ENCODE data around the gene PIM1. TPM values are rescaled to one million over a fixed set of nuclear protein-coding genes. Genes with fewer than 3 reads are reported as not detected.

PIM1 gene
- total and polyA plus RNA-seq, 9 of the 15 experiments (the other 6 are each of a cell fraction or from before 2014, with no cell fraction given): 19.0 to 789 (median 212) TPM

DNA sequence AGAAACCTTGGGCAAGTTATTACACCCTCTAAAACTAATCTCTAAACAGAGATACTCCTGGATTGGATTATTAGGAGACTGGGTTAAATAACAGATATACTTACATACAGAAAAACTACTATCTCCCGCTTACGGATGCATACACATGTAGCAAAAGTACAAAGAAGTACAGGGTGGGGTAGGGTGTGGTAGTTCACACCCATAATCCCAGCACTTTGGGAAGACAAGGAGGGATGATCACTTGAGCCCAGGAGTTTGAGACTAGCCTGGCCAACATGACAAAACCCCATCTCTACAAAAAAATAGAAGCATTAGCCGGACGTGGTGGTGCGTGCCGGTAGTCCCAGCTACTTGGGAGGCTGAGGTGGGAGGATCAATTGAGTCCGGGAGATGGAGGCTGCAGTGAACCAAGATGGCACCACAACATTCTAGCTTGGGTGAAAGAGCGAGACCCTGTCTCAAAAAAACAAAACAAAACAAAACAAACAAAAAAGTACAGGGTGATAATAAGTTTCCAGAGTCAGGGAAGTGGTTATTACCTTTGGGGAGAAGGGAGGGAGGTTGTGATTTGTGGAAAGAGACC is 8.1 kb downstream of the PIM1 start:
- FAIRE-seq (no peak), DNase-seq (ENCODE audit: extremely low read depth in 1 of 4, low spot score in 3 of 4) (peak in 1 of 4 experiments; percentile 61), ATAC-seq (no peak)
- H3K9me1 ChIP-seq (ENCODE audit: control insufficient read depth, insufficient read depth, low read length): no peaks in the 10 kb centered on the region
- no peak overlapping the region for H3K4me3 ChIP-seq
- peaks cover 42% of the 10 kb centered on the region for H3K36me3 ChIP-seq (ENCODE audit: control insufficient read depth, insufficient read depth, low read length)
- H3K4me2 ChIP-seq (ENCODE audit: insufficient read depth, low read length): peak overlapping the region; percentile 87; the same call in 1 of the 2 replicates
- intact Hi-C loops (cut with micrococcal nuclease) (loop anchor here (1.0 to 2.0 kb wide), 4 partner anchors 30 to 149 kb away; no protein-coding TSS in a partner anchor), in situ Hi-C loops (cut with MboI) (loop anchor here (10.0 kb wide), 1 partner anchor 153 kb away; no protein-coding TSS in a partner anchor)
- peaks cover 53% of the 10 kb centered on the region for H3K79me2 ChIP-seq (ENCODE audit: control insufficient read depth, insufficient read depth, low read length)
- 0 out of 2 replicates have a peak, but pooled peaks cover 2% of the 10 kb centered on the region for H4K20me1 ChIP-seq (replicated peaks; ENCODE audit: control insufficient read depth, insufficient read depth, low read length)
- no peaks in the 10 kb centered on the region for H3K27me3 ChIP-seq (ENCODE audit: control insufficient read depth in 2 of 2, insufficient read depth in 2 of 2, low read length in 2 of 2)
- CTCF ChIA-PET (ENCODE audit: low intra/inter-chr PET ratio): interaction anchor here (0.6 to 1.1 kb wide), 2 partner anchors 30 to 312 kb away, joined by 3 to 4 read pairs; no protein-coding TSS in a partner anchor
- BruUV-seq (replicated peaks): no TSS peak
- H2AFZ ChIP-seq (ENCODE audit: low read depth, low read length): no peak overlapping the region
- H3K9ac ChIP-seq (ENCODE audit: insufficient read depth in 1 of 2, low read depth in 2 of 2, low read length in 2 of 2): peak overlapping the region in 1 of 2 experiments; percentile 87; a peak in 1 of 4 replicates
- peak overlapping the region; percentile 82 for H3K27ac ChIP-seq (ENCODE audit: extremely low read depth, low read depth, low read length)
- 61% methylated on average over 8 of the region's 8 CpGs for WGBS (ENCODE audit: insufficient coverage, low coverage, missing lambda C conversion rate)
- peaks cover 39 to 59% of the 10 kb centered on the region in 2 experiments for H3K4me1 ChIP-seq (replicated peaks in 1 of 2; ENCODE audit: control insufficient read depth in 2 of 2, insufficient read depth in 2 of 2, low read length in 2 of 2)
- no peaks in the 10 kb centered on the region; the same call in 1 of the 2 replicates for H3K9me3 ChIP-seq (replicated peaks; ENCODE audit: control insufficient read depth, insufficient read depth, low read depth, low read length)
- POLR2A ChIA-PET: interaction anchor here (0.7 to 9.3 kb wide), 11 partner anchors 9 to 518 kb away, joined by 3 to 128 read pairs (median 4); no protein-coding TSS in a partner anchor
- no peak for TF ChIP-seq HNRNPL (IDR thresholded peaks at IDR 0.05; ENCODE audit: low read depth, low read length)
- TF ChIP-seq, protein P1, sequence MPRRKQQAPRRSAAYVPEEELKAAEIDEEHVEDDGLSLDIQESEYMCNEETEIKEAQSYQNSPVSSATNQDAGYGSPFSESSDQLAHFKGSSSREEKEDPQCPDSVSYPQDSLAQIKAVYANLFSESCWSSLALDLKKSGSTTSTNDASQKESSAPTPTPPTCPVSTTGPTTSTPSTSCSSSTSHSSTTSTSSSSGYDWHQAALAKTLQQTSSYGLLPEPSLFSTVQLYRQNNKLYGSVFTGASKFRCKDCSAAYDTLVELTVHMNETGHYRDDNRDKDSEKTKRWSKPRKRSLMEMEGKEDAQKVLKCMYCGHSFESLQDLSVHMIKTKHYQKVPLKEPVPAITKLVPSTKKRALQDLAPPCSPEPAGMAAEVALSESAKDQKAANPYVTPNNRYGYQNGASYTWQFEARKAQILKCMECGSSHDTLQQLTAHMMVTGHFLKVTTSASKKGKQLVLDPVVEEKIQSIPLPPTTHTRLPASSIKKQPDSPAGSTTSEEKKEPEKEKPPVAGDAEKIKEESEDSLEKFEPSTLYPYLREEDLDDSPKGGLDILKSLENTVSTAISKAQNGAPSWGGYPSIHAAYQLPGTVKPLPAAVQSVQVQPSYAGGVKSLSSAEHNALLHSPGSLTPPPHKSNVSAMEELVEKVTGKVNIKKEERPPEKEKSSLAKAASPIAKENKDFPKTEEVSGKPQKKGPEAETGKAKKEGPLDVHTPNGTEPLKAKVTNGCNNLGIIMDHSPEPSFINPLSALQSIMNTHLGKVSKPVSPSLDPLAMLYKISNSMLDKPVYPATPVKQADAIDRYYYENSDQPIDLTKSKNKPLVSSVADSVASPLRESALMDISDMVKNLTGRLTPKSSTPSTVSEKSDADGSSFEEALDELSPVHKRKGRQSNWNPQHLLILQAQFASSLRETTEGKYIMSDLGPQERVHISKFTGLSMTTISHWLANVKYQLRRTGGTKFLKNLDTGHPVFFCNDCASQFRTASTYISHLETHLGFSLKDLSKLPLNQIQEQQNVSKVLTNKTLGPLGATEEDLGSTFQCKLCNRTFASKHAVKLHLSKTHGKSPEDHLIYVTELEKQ (CRISPR knock-in tag; IDR thresholded peaks at IDR 0.05): no peak
- TF ChIP-seq MBD2 (IDR thresholded peaks at IDR 0.05; ENCODE audit: borderline replicate concordance, low read depth): no peak
- TF ChIP-seq ZNF24 (IDR thresholded peaks at IDR 0.05): no peak
- no peak for TF ChIP-seq ZNF140 (CRISPR knock-in tag; IDR thresholded peaks at IDR 0.05)
- no peak for TF ChIP-seq ZNF133 (CRISPR knock-in tag; IDR thresholded peaks at IDR 0.05)
- TF ChIP-seq, protein P2, sequence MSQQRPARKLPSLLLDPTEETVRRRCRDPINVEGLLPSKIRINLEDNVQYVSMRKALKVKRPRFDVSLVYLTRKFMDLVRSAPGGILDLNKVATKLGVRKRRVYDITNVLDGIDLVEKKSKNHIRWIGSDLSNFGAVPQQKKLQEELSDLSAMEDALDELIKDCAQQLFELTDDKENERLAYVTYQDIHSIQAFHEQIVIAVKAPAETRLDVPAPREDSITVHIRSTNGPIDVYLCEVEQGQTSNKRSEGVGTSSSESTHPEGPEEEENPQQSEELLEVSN (IDR thresholded peaks at IDR 0.05; ENCODE audit: borderline replicate concordance in 1 of 2, extremely low read depth in 1 of 2, insufficient read depth in 1 of 2, insufficient read length in 1 of 2, low read depth in 1 of 2, low read length in 1 of 2, poor library complexity in 1 of 2, severe bottlenecking in 1 of 2): no peak
- no peak for TF ChIP-seq NFATC3 (IDR thresholded peaks at IDR 0.05)
- no peak for TF ChIP-seq ZMIZ1 (IDR thresholded peaks at IDR 0.05; ENCODE audit: low read depth in 2 of 2, low read length in 2 of 2)
- TF ChIP-seq HDAC1 (IDR thresholded peaks at IDR 0.05): peak in 1 of 2 experiments; percentile 26; a peak in 2 of 4 replicates
- no peak for TF ChIP-seq ZNF224 (CRISPR knock-in tag; IDR thresholded peaks at IDR 0.05)
- TF ChIP-seq SOX6 (IDR thresholded peaks at IDR 0.05): 0 out of 2 replicates have a peak, but pooled peaks have one; percentile 17
- TF ChIP-seq BRD4 (IDR thresholded peaks at IDR 0.05): no peak
- TF ChIP-seq MTA2 (IDR thresholded peaks at IDR 0.05; ENCODE audit: low read depth): no peak
